H1 (cell line): Measurements from ENCODE around the gene LRP1. TPM values are rescaled to one million over a fixed set of nuclear protein-coding genes. Genes with fewer than 3 reads are reported as not detected.
A peak's percentile ranks its signal among the peaks of the same experiment; 100 is the strongest.

Experiments used
- CTCF ChIA-PET: fragments of 300-600 bp; sonication (Branson Sonifier 250); formaldehyde crosslinking; loops from one replicate; lab custom pipeline; 2021; ENCODE audit not compliant: partially characterized antibody; lab: Charles Lee
- POLR2A ChIA-PET: fragments of 300-600 bp; sonication (Branson Sonifier 250); formaldehyde crosslinking; loops from one replicate; lab custom pipeline; 2021; ENCODE audit warnings: inconsistent platforms; ENCODE audit not compliant: partially characterized antibody; lab: Charles Lee
- DNase-seq, 2 experiments: peaks; one replicate each; pipeline versions ENCODE4 v3.0.0 to v3.0.0-alpha.2; 2010 to 2022; ENCODE audit warnings: low spot score in 2 of 2, low read depth in 1 of 2, mixed read lengths in 1 of 2
- FAIRE-seq: peaks from 2 replicates; lab custom pipeline; 2011; peaks lifted over from hg19 to GRCh38; lab: Jason Lieb, UNC
- H2AFZ ChIP-seq: 2 replicates; pipeline ENCODE4 v1.8.1; 2012; ENCODE audit warnings: low read length, inconsistent platforms
- H2AK5ac ChIP-seq: 2 replicates; pipeline ENCODE4 v1.6.1; 2013; ENCODE audit warnings: low read depth, low read length
- H2BK120ac ChIP-seq: replicated peaks from 2 replicates; pipeline ENCODE3; 2013; ENCODE audit warnings: low read depth, low read length, inconsistent platforms
- H2BK12ac ChIP-seq: 2 replicates; pipeline ENCODE4 v1.6.1; 2013; ENCODE audit warnings: low read depth, low read length
- H2BK15ac ChIP-seq: 2 replicates; pipeline ENCODE4 v1.6.1; 2013; ENCODE audit warnings: low read length
- H2BK20ac ChIP-seq: 2 replicates; pipeline ENCODE4 v1.6.1; 2013; ENCODE audit warnings: low read length
- H2BK5ac ChIP-seq: 2 replicates; pipeline ENCODE4 v1.6.1; 2013; ENCODE audit warnings: low read depth, low read length
- H3K14ac ChIP-seq: 2 replicates; pipeline ENCODE4 v1.6.1; 2013; ENCODE audit warnings: inconsistent platforms; ENCODE audit not compliant: insufficient read length
- H3K18ac ChIP-seq: 2 replicates; pipeline ENCODE4 v1.6.1; 2013; ENCODE audit warnings: low read length; ENCODE audit errors: extremely low read depth
- H3K23ac ChIP-seq: 2 replicates; pipeline ENCODE4 v1.6.1; 2013; ENCODE audit warnings: inconsistent platforms; ENCODE audit not compliant: insufficient read length
- H3K23me2 ChIP-seq: 2 replicates; pipeline ENCODE4 v1.6.1; 2013; ENCODE audit warnings: low read depth, low read length
- H3K27ac ChIP-seq: 2 replicates; pipeline ENCODE4 v1.6.1; 2011; ENCODE audit warnings: low read depth, low read length, inconsistent platforms
- H3K27me3 ChIP-seq, 4 experiments: replicated peaks in 1 of 4; 1 replicate in 1 of 4; 2 replicates in 3 of 4; pipeline versions ENCODE4 v1.6.1 to v1.8.1; 2011 to 2013; ENCODE audit warnings: low read length in 3 of 4, mild to moderate bottlenecking in 3 of 4, inconsistent platforms in 2 of 4, mixed read lengths in 2 of 4, moderate library complexity in 1 of 4; ENCODE audit not compliant: control insufficient read depth in 3 of 4, insufficient read depth in 3 of 4; ENCODE audit errors: extremely low read depth in 1 of 4
- H3K36me3 ChIP-seq, 4 experiments: 2 replicates each; pipeline versions ENCODE4 v1.6.1 to v1.8.1; 2011 to 2013; ENCODE audit warnings: mild to moderate bottlenecking in 4 of 4, low read length in 3 of 4, moderate library complexity in 2 of 4, control low read depth in 1 of 4, inconsistent platforms in 1 of 4; ENCODE audit not compliant: insufficient read depth in 4 of 4, control insufficient read depth in 2 of 4
- H3K4ac ChIP-seq: replicated peaks from 2 replicates; pipeline ENCODE3; 2013; ENCODE audit warnings: low read length, low read depth, mixed read lengths, inconsistent platforms; ENCODE audit not compliant: insufficient read length
- H3K4me1 ChIP-seq, 4 experiments: replicated peaks in 1 of 4; 1 replicate in 1 of 4; 2 replicates in 3 of 4; pipeline versions ENCODE4 v1.6.1 to v1.8.1; 2011 to 2013; ENCODE audit warnings: low read length in 3 of 4, inconsistent platforms in 2 of 4, mixed read lengths in 1 of 4; ENCODE audit not compliant: insufficient read depth in 4 of 4, control insufficient read depth in 3 of 4
- H3K4me2 ChIP-seq, 2 experiments: 2 replicates each; pipeline versions ENCODE4 v1.6.1 to v1.8.1; 2011 to 2013; ENCODE audit warnings: low read depth in 2 of 2, low read length in 2 of 2, control low read depth in 1 of 2, inconsistent platforms in 1 of 2, mild to moderate bottlenecking in 1 of 2; ENCODE audit not compliant: insufficient read depth in 1 of 2
- H3K4me3 ChIP-seq, 4 experiments: fragments of 200-600, 300-600 bp in 1 of 4; sonication (generic), shearing (Covaris generic), sonication (Bioruptor Twin) in 1 of 4; 2 replicates each; pipeline versions ENCODE4 v1.5.1 to v1.8.1; 2011 to 2016; ENCODE audit warnings: low read length in 4 of 4, low read depth in 3 of 4, control low read depth in 2 of 4, inconsistent platforms in 2 of 4, mild to moderate bottlenecking in 2 of 4, mixed read lengths in 1 of 4, moderate library complexity in 1 of 4; ENCODE audit not compliant: insufficient read depth in 2 of 4; ENCODE audit errors: extremely low read depth in 1 of 4
- H3K56ac ChIP-seq: replicated peaks from 2 replicates; pipeline ENCODE3; 2013; ENCODE audit warnings: low read depth, mild to moderate bottlenecking, mixed read lengths, low read length, inconsistent platforms; ENCODE audit not compliant: insufficient read length
- H3K79me1 ChIP-seq: 2 replicates; pipeline ENCODE4 v1.6.1; 2013; ENCODE audit warnings: low read depth, low read length, control low read depth
- H3K79me2 ChIP-seq, 2 experiments: 2 replicates each; pipeline versions ENCODE4 v1.6.1 to v1.8.1; 2012 to 2013; ENCODE audit warnings: low read length in 2 of 2, mild to moderate bottlenecking in 2 of 2, inconsistent platforms in 1 of 2; ENCODE audit not compliant: insufficient read depth in 2 of 2, control insufficient read depth in 1 of 2
- H3K9ac ChIP-seq, 4 experiments: replicated peaks in 1 of 4; 1 replicate in 1 of 4; 2 replicates in 3 of 4; pipeline versions ENCODE4 v1.6.1 to v1.8.1; 2011 to 2013; ENCODE audit warnings: low read depth in 3 of 4, low read length in 3 of 4, control low read depth in 2 of 4, mild to moderate bottlenecking in 2 of 4, moderate library complexity in 2 of 4, inconsistent platforms in 1 of 4; ENCODE audit errors: extremely low read depth in 1 of 4
- H3K9me3 ChIP-seq, 2 experiments: 2 replicates each; pipeline versions ENCODE4 v1.6.1 to v1.8.1; 2012 to 2013; ENCODE audit warnings: mild to moderate bottlenecking in 2 of 2, moderate library complexity in 2 of 2, control low read depth in 1 of 2, inconsistent platforms in 1 of 2, low read depth in 1 of 2, low read length in 1 of 2, mixed read lengths in 1 of 2; ENCODE audit not compliant: insufficient read depth in 2 of 2
- H4K20me1 ChIP-seq, 2 experiments: replicated peaks in 1 of 2; 2 replicates each; pipeline versions ENCODE3 to v1.8.1; 2011 to 2013; ENCODE audit warnings: inconsistent platforms in 2 of 2, low read length in 2 of 2, mild to moderate bottlenecking in 1 of 2; ENCODE audit not compliant: insufficient read depth in 2 of 2, control insufficient read depth in 1 of 2
- H4K5ac ChIP-seq: 2 replicates; pipeline ENCODE4 v1.6.1; 2013; ENCODE audit warnings: low read length, low read depth, mixed read lengths, inconsistent platforms; ENCODE audit not compliant: insufficient read length
- H4K8ac ChIP-seq: 2 replicates; pipeline ENCODE4 v1.8.0; 2013; ENCODE audit warnings: mild to moderate bottlenecking, moderate library complexity, low read length, inconsistent platforms; ENCODE audit not compliant: insufficient read depth; ENCODE audit errors: extremely low read depth
- H4K91ac ChIP-seq: replicated peaks from 2 replicates; pipeline ENCODE3; 2013; ENCODE audit warnings: low read length, mixed read lengths, inconsistent platforms; ENCODE audit not compliant: insufficient read length
- BACH1 ChIP-seq: IDR thresholded peaks from 2 replicates; pipeline ENCODE4 v1.6.1; 2012; ENCODE audit warnings: low read length, improper control_type of control experiment
- RAD21 ChIP-seq, 2 experiments: IDR thresholded peaks in 1 of 2; conservative IDR thresholded peaks in 1 of 2; 2 replicates each; pipeline ENCODE4 v1.6.1; 2011; ENCODE audit warnings: low read depth in 2 of 2, low read length in 2 of 2, improper control_type of control experiment in 1 of 2, inconsistent platforms in 1 of 2, mild to moderate bottlenecking in 1 of 2, moderate library complexity in 1 of 2
- RFX5 ChIP-seq: IDR thresholded peaks from 2 replicates; pipeline ENCODE4 v1.6.1; 2011; ENCODE audit warnings: low read depth, low read length, improper control_type of control experiment, borderline replicate concordance
- SAP30 ChIP-seq: fragments of 300-600 bp; sonication (generic); IDR thresholded peaks from 2 replicates; pipeline ENCODE4 v1.7.1; 2012; ENCODE audit warnings: low read length, moderate library complexity, mild to moderate bottlenecking, inconsistent platforms; ENCODE audit not compliant: insufficient read depth, insufficient replicate concordance
- SIN3A ChIP-seq, 2 experiments: IDR thresholded peaks in 1 of 2; conservative IDR thresholded peaks in 1 of 2; 2 replicates each; pipeline ENCODE4 v1.6.1; 2011 to 2012; ENCODE audit warnings: low read length in 2 of 2, improper control_type of control experiment in 1 of 2, low read depth in 1 of 2, mild to moderate bottlenecking in 1 of 2
- ZNF274 ChIP-seq: IDR thresholded peaks from 2 replicates; pipeline ENCODE4 v1.7.0; 2012; ENCODE audit warnings: low read length, borderline replicate concordance; ENCODE audit errors: extremely low read depth
- WGBS, 2 experiments: shearing (Covaris generic) in 1 of 2; methylation state at CpG; one replicate each; pipeline versions ENCODE4 v1.1.6 to v1.1.7; 2013 to 2015; ENCODE audit warnings: low lambda C conversion rate in 2 of 2, mixed read lengths in 2 of 2, inconsistent platforms in 1 of 2, low coverage in 1 of 2, missing lambda C conversion rate in 1 of 2; ENCODE audit not compliant: insufficient replicate concordance in 2 of 2, insufficient coverage in 1 of 2, insufficient read length in 1 of 2; ENCODE audit errors: extremely low coverage in 1 of 2, missing lambda C conversion rate in 1 of 2; 5-methylcytosine and 5-hydroxymethylcytosine counted together
- polyA plus RNA-seq, 7 experiments: library from polyadenylated mRNA; depleted of rRNA in 3 of 7; stranded (reverse) in 5 of 7; unstranded in 2 of 7; fragments of >200 nt in 5 of 7; fragments of 200-250 nt in 2 of 7; gene quantifications; 1 replicate in 5 of 7; 2 replicates in 1 of 7; 4 replicates in 1 of 7; pipeline versions ENCODE4 v1.2.1 to v1.2.3, GENCODE V29; 2011 to 2013; ENCODE audit warnings: missing spikeins in 2 of 7, mixed read lengths in 2 of 7
- total RNA-seq: library from RNA; stranded (reverse); fragmentation: NEBNext Ultra II Directional; extraction: Animal tissue kit (Norgen Biotek cat#: 25700); gene quantifications from 2 replicates; pipeline ENCODE4 v1.2.1, GENCODE V29; 2021

Gene LRP1
- total and polyA plus RNA-seq, 2 of the 8 experiments (the other 6 are each of a cell fraction or from before 2014, with no cell fraction given), result 35.3 to 92.5 TPM

GRCh38 chr12:57089271-57090245 lies 38.7 kb upstream of the LRP1 start:
- TF ChIP-seq SIN3A (conservative IDR thresholded peaks at IDR 0.05 in 1 of 2, IDR thresholded peaks at IDR 0.05 in 1 of 2; ENCODE audit: low read depth in 1 of 2, low read length in 2 of 2), result 0 out of 4 replicates have a peak, but pooled peaks of 1 of the 2 experiments have one; percentile 25
- no peak for TF ChIP-seq RFX5
- peak; percentile 43 for TF ChIP-seq SAP30
- TF ChIP-seq RAD21 (IDR thresholded peaks at IDR 0.05 in 1 of 2, conservative IDR thresholded peaks at IDR 0.05 in 1 of 2; ENCODE audit: low read depth in 2 of 2, low read length in 2 of 2), result no peak
- no peak for TF ChIP-seq BACH1
- TF ChIP-seq ZNF274, result no peak
- Histone ChIP-seq H3K18ac (peak overlapping the region; percentile 87), H3K4ac (no peak overlapping the region), H3K79me1 (peaks cover 4% of the 10 kb centered on the region), H2BK20ac (no peak overlapping the region), H4K5ac (no peak overlapping the region), H3K4me2 (peak overlapping the region; percentile 81 to 91), H2AK5ac (no peak overlapping the region), H3K27me3 (no peaks in the 10 kb centered on the region), H2BK12ac (0 out of 2 replicates have a peak overlapping the region, but pooled peaks have one; percentile 39), H3K56ac (peak overlapping the region; percentile 60), H2BK15ac (0 out of 2 replicates have a peak overlapping the region, but pooled peaks have one; percentile 88), H4K91ac (peak overlapping the region; percentile 78), H3K23me2 (peaks cover 25% of the 10 kb centered on the region), H2BK120ac (no peak overlapping the region), H3K4me3 (peak overlapping the region; percentile 92 to 96 (median 93)), H2BK5ac (peak overlapping the region; percentile 75; the same call in 1 of the 2 replicates), H3K36me3 (peaks cover 8 to 18% (median 11%) of the 10 kb centered on the region in 4 experiments; a peak in 7 of 8 replicates), H3K14ac (no peak overlapping the region), H3K79me2 (peaks cover 0 to 18% of the 10 kb centered on the region in 2 experiments; a peak in 1 of 4 replicates), H3K9me3 (no peaks in the 10 kb centered on the region), H2AFZ (no peak overlapping the region), H3K4me1 (peaks cover 0 to 30% (median 20%) of the 10 kb centered on the region in 4 experiments; a peak in 6 of 7 replicates), H3K23ac (no peak overlapping the region), H3K9ac (peak overlapping the region; percentile 62 to 87 (median 69)), H3K27ac (no peak overlapping the region), H4K8ac (no peak overlapping the region), H4K20me1 (peaks cover 4 to 11% of the 10 kb centered on the region in 2 experiments)
- no peak for FAIRE-seq
- WGBS, 2 experiments, result 4% methylated on average over 40 of the region's 45 CpGs; no CpG with 5 or more reads in 1 of the 2 experiments
- peak in 1 of 2 experiments; percentile 68 for DNase-seq
- ChIA-PET CTCF (interaction anchor here (1.2 to 14.0 kb wide), 9 partner anchors 10 to 370 kb away, joined by 3 to 325 read pairs (median 22); partner anchors contain the start of genes GLI1, MYO1A, NEMP1 and STAT6), POLR2A (interaction anchor here (1.0 to 16.5 kb wide), 9 partner anchors 8 to 140 kb away, joined by 3 to 352 read pairs (median 13); partner anchors contain the start of genes LRP1, NEMP1, SHMT2 and STAT6)
